GM12891 (cell line): Measurements from ENCODE around the gene CNTNAP5.

Source experiments
- DNase-seq: peaks from one replicate; pipeline ENCODE4 v3.0.0; 2011; ENCODE audit warnings: low spot score; ENCODE audit not compliant: insufficient read length
- FAIRE-seq: peaks from 2 replicates; lab custom pipeline; 2011; peaks lifted over from hg19 to GRCh38; lab: Jason Lieb, UNC
- PAX5 ChIP-seq: IDR thresholded peaks from 2 replicates; pipeline ENCODE4 v1.6.1; 2011; ENCODE audit warnings: low read length, moderate library complexity, mild to moderate bottlenecking; ENCODE audit not compliant: insufficient read depth, severe bottlenecking
- POLR2A ChIP-seq: IDR thresholded peaks from 2 replicates; pipeline ENCODE4 v1.6.1; 2011; ENCODE audit warnings: low read depth, low read length, control low read depth
- POLR2AphosphoS5 ChIP-seq: IDR thresholded peaks from 2 replicates; pipeline ENCODE4 v1.6.1; 2011; ENCODE audit warnings: low read depth, low read length, control low read depth
- POU2F2 ChIP-seq: IDR thresholded peaks from 2 replicates; pipeline ENCODE4 v1.6.1; 2011; ENCODE audit warnings: low read depth, mild to moderate bottlenecking, control low read depth, low read length, moderate library complexity
- SPI1 ChIP-seq: IDR thresholded peaks from 2 replicates; pipeline ENCODE4 v1.6.1; 2011; ENCODE audit warnings: low read depth, low read length, control low read depth
- TAF1 ChIP-seq: IDR thresholded peaks from 2 replicates; pipeline ENCODE4 v1.6.1; 2011; ENCODE audit warnings: low read depth, low read length, control low read depth

CNTNAP5 gene

DNA sequence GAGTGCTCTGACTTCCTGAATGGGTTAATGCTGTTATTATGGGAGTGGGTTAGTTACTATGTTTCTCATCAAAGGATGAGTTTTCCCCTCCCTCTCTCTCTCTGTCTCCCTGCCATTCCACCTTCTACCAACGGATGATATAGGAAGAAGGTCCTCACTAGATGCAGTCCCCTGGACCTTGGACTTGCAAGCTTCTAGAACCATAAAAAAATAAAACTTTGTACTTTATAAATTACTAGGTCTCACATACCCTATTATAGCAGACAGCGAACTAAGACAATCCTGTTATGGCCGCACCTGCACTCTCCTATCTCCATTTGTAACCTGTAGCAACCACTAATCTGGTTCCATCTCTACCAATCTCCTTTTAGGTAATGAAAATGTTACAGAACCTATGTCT lies 564.9 kb downstream of the CNTNAP5 start:
- TF ChIP-seq POLR2A (no peak), POU2F2 (no peak), TAF1 (no peak), PAX5 (no peak), SPI1 (no peak), POLR2AphosphoS5 (no peak)
- FAIRE-seq (no peak), DNase-seq (no peak)

DNA sequence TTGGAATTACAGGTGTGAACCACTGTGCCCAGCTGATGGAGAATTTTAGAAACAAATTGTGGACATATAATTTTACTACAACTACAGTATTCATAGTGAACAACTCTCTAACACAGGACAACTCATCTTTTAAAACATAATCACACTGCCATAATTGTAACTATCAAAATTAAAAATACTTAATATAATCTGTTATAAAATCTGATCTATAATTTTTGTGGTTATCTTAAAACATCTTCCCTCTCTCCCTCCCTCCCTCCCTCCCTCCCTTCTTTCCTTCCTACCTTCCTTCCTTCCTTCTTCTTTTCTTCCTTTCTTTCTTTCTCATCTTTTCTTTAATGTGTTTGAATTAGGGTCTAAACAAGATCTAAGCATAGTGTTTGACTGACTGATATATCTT lies 577.7 kb downstream of the CNTNAP5 start:
- TF ChIP-seq POLR2A, result no peak
- TF ChIP-seq POU2F2, result no peak
- TF ChIP-seq PAX5, result no peak
- no peak for TF ChIP-seq POLR2AphosphoS5
- TF ChIP-seq SPI1, result no peak
- no peak for TF ChIP-seq TAF1
- DNase-seq (no peak), FAIRE-seq (no peak)

DNA sequence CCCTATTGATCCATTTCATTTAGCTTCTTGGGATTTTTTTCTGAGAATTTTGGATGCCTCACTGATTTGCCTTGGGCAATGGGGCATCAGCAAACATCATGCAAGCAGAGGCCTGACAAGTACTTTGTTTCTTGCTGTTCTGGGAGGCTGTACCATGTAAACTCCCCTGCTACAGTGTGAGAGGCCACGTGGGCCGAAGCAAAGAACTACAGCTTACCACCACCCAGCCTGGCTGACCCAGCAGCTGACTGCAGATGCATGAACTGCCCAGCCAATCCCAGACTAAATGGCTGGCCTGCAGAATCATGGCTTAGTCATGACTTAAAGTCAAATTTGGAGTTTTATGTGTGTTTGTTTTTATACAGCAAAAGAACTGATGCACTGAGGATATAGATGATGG lies 579.9 kb downstream of the CNTNAP5 start:
- no peak for TF ChIP-seq SPI1
- no peak for TF ChIP-seq POU2F2
- no peak for TF ChIP-seq PAX5
- TF ChIP-seq POLR2A, result no peak
- no peak for TF ChIP-seq TAF1
- TF ChIP-seq POLR2AphosphoS5, result no peak
- FAIRE-seq (no peak), DNase-seq (no peak)

DNA sequence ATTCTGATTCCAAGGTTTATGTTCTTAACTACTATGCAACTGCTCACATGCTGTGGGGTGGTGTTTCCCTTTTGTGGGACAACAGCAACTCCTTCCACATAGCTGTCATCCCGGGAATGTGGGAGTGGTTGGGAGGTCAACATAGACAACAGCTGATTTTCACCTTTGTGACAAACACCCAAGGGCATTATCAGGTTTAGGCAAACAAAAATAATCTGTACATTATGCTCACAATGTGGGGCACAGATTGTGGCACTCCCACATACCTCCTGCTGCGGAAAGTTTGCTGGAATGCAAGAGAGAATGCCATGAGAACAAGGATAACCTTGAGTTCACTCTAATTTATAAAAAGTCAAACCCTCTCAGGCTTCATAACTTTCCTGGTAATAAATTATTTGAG lies 582.6 kb downstream of the CNTNAP5 start:
- no peak for FAIRE-seq
- DNase-seq, result no peak
- TF ChIP-seq POLR2A (no peak), POU2F2 (no peak), POLR2AphosphoS5 (no peak), TAF1 (no peak), SPI1 (no peak), PAX5 (no peak)

DNA sequence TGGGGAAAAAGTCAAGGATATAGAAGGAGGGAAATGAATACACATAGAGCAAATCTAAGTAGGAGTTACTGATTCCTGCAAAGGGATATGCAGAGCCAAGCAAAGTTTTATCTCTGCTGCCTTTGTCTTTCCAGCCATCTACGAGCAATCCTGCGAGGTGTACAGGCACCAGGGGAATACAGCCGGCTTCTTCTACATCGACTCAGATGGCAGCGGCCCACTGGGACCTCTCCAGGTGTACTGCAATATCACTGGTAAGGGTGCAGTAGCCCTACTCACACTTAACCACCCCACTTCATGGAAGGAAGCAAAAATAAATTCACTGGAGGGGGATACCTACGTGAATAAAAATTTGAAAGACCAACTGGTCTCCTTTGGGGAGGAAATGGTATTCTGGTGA lies 584.6 kb downstream of the CNTNAP5 start:
- DNase-seq (no peak), FAIRE-seq (no peak)
- TF ChIP-seq POU2F2 (no peak), POLR2AphosphoS5 (no peak), PAX5 (no peak), SPI1 (no peak), POLR2A (no peak), TAF1 (no peak)

DNA sequence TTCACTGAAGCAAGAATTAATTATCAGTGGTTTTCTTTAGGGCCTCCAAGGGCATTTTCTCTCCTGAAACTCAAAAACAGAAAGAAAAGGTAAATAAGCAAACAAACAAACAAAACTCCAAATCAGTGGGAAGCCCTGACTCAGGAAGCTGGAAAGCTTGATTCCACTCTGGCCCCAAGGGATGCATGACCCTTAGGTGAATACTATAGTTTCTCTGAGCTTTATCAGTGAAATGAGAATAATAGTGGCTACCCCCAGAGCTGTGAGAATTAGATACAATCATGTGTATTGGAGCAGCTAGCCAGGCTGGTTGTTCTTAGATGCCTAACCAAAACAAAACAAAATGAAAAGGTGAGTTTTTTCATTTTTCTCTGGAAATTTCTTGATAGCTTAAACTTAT lies 585.1 kb downstream of the CNTNAP5 start:
- DNase-seq (no peak), FAIRE-seq (no peak)
- TF ChIP-seq POLR2AphosphoS5, result no peak

DNA sequence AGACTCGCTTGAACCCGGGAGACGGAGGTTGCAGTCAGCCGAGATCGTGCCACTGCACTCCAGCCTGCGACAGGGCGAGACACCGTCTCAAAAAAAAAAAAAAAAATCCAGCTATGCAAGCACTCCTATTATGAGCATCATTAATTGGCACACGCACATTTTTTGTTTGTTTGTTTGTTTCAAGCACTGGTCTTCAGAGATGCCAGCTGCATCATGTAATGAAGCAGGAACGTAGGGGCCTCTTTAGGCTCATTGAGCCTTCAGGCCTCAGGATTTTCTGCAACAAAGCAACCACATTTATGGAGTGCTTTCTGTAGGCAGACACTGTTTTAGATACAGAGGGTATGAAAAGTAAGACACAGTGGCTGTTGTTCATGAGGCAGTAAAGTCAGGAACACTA lies 585.8 kb downstream of the CNTNAP5 start:
- DNase-seq (no peak), FAIRE-seq (no peak)
- no peak for TF ChIP-seq POU2F2
- no peak for TF ChIP-seq POLR2AphosphoS5
- no peak for TF ChIP-seq SPI1
- TF ChIP-seq TAF1, result no peak
- TF ChIP-seq PAX5, result no peak
- no peak for TF ChIP-seq POLR2A

DNA sequence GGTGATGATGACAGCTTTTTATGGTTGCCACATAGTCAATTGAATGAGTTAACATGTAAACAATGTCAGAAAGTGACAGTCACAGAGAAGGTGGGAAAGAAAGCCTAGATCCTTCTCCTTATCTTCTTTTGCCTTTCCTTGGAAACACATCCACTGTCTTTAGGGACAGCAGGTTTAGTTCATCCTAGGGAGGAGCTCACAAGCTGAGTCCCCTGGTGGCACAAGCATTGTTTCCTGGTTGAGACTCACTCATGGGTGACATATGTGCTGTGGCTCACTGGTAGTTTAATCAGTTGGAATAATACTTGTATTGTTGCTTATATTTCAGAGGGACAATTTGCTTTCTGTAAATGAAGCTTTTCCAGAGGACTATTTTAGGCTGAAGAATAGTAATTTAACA lies 598.5 kb downstream of the CNTNAP5 start:
- no peak for TF ChIP-seq PAX5
- TF ChIP-seq TAF1, result no peak
- no peak for TF ChIP-seq SPI1
- TF ChIP-seq POU2F2, result no peak
- TF ChIP-seq POLR2AphosphoS5, result no peak
- no peak for TF ChIP-seq POLR2A
- FAIRE-seq (no peak), DNase-seq (no peak)

DNA sequence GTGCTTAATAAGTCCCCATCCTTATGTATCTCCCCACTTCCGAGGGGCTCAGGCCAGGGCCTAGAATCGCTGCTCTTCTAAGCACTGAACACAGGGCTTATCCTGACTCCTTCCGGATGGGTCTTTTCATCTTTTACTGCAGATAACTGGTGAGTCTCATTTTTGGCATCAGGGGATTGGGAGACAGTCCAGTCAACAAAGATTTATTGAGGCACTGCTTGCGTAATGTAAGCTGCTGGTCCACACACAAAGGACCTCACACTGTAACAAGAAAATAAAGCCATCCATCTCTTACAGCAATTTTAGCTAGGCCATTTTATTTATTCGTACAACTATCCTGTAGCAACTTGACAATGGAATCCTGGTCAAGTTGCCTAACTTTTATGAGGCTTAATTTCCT lies 600.5 kb downstream of the CNTNAP5 start:
- TF ChIP-seq PAX5 (no peak), SPI1 (no peak), POU2F2 (no peak), TAF1 (no peak), POLR2AphosphoS5 (no peak), POLR2A (no peak)
- FAIRE-seq (no peak), DNase-seq (no peak)

DNA sequence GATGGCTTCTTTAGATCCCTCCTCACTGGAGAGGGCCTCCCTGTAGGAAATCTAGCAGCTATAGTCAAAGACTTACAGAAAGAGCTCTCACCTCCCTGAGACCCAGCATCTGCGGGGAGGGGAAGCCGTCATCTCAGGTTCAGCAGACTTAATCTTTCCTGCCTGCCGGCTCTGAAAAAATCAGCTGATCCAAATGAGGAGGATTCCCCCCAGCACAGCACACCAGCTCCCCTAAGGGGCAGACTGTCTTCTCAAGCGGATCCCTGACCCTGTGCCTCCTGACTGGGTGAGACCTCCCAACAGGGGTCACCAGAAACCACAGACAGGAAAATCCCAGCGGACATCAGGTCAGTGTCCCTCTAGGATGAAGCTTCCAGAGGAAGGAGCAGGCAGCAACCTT lies 601.9 kb downstream of the CNTNAP5 start:
- no peak for DNase-seq
- FAIRE-seq, result no peak
- no peak for TF ChIP-seq SPI1
- TF ChIP-seq TAF1, result no peak
- no peak for TF ChIP-seq PAX5

DNA sequence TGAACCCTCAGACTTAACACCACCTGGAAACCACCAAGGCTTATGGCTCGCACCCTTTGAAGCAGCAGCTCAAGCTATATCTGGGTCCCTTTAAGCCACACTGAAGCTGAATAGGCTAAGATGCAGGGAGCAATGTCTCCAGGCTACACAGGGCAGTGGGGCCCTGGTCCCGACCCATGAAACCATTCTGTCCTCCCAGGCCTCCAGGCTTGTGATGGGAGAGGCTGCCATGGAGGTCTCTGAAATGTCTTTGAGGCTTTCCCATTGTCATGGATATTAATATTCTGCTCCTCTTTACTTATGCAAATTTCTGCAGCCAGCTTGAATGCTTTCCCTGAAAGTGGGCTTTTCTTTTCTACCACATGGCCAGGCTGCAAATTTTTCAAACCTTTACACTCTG lies 608.7 kb downstream of the CNTNAP5 start:
- TF ChIP-seq SPI1 (no peak), PAX5 (no peak), POU2F2 (no peak), TAF1 (no peak), POLR2A (no peak), POLR2AphosphoS5 (no peak)
- no peak for DNase-seq
- FAIRE-seq, result no peak
